Bronchial epithelial cell (primary cell): ENCODE results near the gene SFTPA2. TPM values are rescaled to one million over a fixed set of nuclear protein-coding genes. Genes with fewer than 3 reads are reported as not detected.
"Not testable (repeated sequence)": the region's sequence is repeated elsewhere in the genome, so short reads cannot be mapped to it uniquely, and the experiment has no call there.

ENCODE experiments used
- DNase-seq: peaks from one replicate; pipeline ENCODE4 v3.0.0-alpha.2; 2010; ENCODE audit warnings: low read depth
- FAIRE-seq: peaks from 2 replicates; lab custom pipeline; 2011; peaks lifted over from hg19 to GRCh38; lab: Jason Lieb, UNC
- H3K27me3 ChIP-seq: 2 replicates; pipeline ENCODE4 v1.5.1; 2011; ENCODE audit warnings: low read length; ENCODE audit not compliant: control insufficient read depth, insufficient read depth
- H3K36me3 ChIP-seq: 2 replicates; pipeline ENCODE4 v1.5.1; 2011; ENCODE audit warnings: low read length; ENCODE audit not compliant: control insufficient read depth, insufficient read depth
- H3K4me3 ChIP-seq: 2 replicates; pipeline ENCODE4 v1.5.1; 2011; ENCODE audit warnings: mild to moderate bottlenecking, low read depth, low read length, control low read depth
- CTCF ChIP-seq: IDR thresholded peaks from 2 replicates; pipeline ENCODE4 v1.5.1; 2011; ENCODE audit warnings: mild to moderate bottlenecking, moderate library complexity, low read length, control low read depth, inconsistent platforms; ENCODE audit not compliant: insufficient read depth, severe bottlenecking
- total RNA-seq: library from RNA; depleted of rRNA; stranded (reverse); fragments of >200 nt; gene quantifications from 2 replicates; pipeline ENCODE4 v1.2.1, GENCODE V29; 2014

The SFTPA2 gene
- total RNA-seq, 1 donor from 2014 or later: not detected

GRCh38 chr10:79585870-79586527 is 25.8 kb upstream of the SFTPA2 start:
- Histone ChIP-seq H3K27me3 (no peaks in the 10 kb centered on the region), H3K36me3 (no peaks in the 10 kb centered on the region), H3K4me3 (no peak overlapping the region)
- DNase-seq: no peak
- TF ChIP-seq CTCF: no peak
- peak; percentile 82 for FAIRE-seq

- Histone ChIP-seq H3K36me3 (no peaks in the 10 kb centered on the region), H3K4me3 (no peak overlapping the region), H3K27me3 (no peaks in the 10 kb centered on the region)
- TF ChIP-seq CTCF: no peak
- no peak for FAIRE-seq
- DNase-seq: no peak
Measured at GRCh38 chr10:79583488-79584024, 23.3 kb upstream of the SFTPA2 start.

- H3K36me3 ChIP-seq, H3K27me3 ChIP-seq, DNase-seq, H3K4me3 ChIP-seq, FAIRE-seq: not testable (repeated sequence)
Measured at GRCh38 chr10:79582954-79583353, 22.7 kb upstream of the SFTPA2 start.

GRCh38 chr10:79582096-79582495 is 21.9 kb upstream of the SFTPA2 start:
- Histone ChIP-seq H3K4me3 (no peak overlapping the region), H3K27me3 (no peaks in the 10 kb centered on the region), H3K36me3 (no peaks in the 10 kb centered on the region)
- DNase-seq: no peak
- TF ChIP-seq CTCF: no peak
- FAIRE-seq: peak; percentile 77

GRCh38 chr10:79581044-79581443 is 20.8 kb upstream of the SFTPA2 start:
- FAIRE-seq: no peak

GRCh38 chr10:79579361-79579760 is 19.2 kb upstream of the SFTPA2 start:
- Histone ChIP-seq H3K36me3 (no peaks in the 10 kb centered on the region), H3K4me3 (no peak overlapping the region), H3K27me3 (no peaks in the 10 kb centered on the region)
- no peak for TF ChIP-seq CTCF
- DNase-seq (no peak), FAIRE-seq (no peak)

More at GRCh38 chr10:79581044-79581443, 20.8 kb upstream of the SFTPA2 start:
- H3K36me3 ChIP-seq: no peaks in the 10 kb centered on the region
- no peak overlapping the region for H3K4me3 ChIP-seq
- H3K27me3 ChIP-seq: no peaks in the 10 kb centered on the region
- no peak for TF ChIP-seq CTCF
- no peak for DNase-seq

GRCh38 chr10:79570624-79571023 is 10.4 kb upstream of the SFTPA2 start:
- H3K27me3 ChIP-seq, H3K36me3 ChIP-seq, H3K4me3 ChIP-seq, DNase-seq: not testable (repeated sequence)
- FAIRE-seq: peak; percentile 77
